SK-N-SH (cell line): ENCODE measurements around the gene CCDC178. TPM values are rescaled to one million over a fixed set of nuclear protein-coding genes. Genes with fewer than 3 reads are reported as not detected.

Source experiments
- CTCF ChIA-PET: fragments of 300-600, 350-600 bp; formaldehyde crosslinking; extraction: SDS; loops from one replicate; lab custom pipeline; 2021; lab: Yijun Ruan, JAX
- POLR2A ChIA-PET: fragments of 350-600 bp; sonication (Branson Sonifier 250); formaldehyde crosslinking; extraction: SDS; loops from one replicate; lab custom pipeline; 2020; ENCODE audit warnings: antibody characterized with exemption, inconsistent platforms; lab: Yijun Ruan, JAX
- DNase-seq: peaks from one replicate; pipeline ENCODE4 v3.0.0; 2012
- H2AFZ ChIP-seq: fragments of 200-600 bp; sonication (generic); 2 replicates; pipeline ENCODE4 v1.8.1; 2016; ENCODE audit warnings: antibody characterized with exemption, mild to moderate bottlenecking, low read depth
- H3F3A ChIP-seq: fragments of 200-600 bp; sonication (generic); replicated peaks from 2 replicates; pipeline ENCODE3; 2016; ENCODE audit warnings: antibody characterized with exemption, mild to moderate bottlenecking; ENCODE audit not compliant: insufficient read depth
- H3K27ac ChIP-seq, 2 experiments: fragments of 200-500 bp in 1 of 2; fragments of 200-600 bp in 1 of 2; sonication (Bioruptor generic) in 1 of 2; sonication (generic), shearing (Covaris generic) in 1 of 2; 2 replicates each; pipeline versions ENCODE4 v1.5.1 to v1.6.1; 2014 to 2016; ENCODE audit warnings: low read depth in 2 of 2, inconsistent platforms in 1 of 2, low read length in 1 of 2, mild to moderate bottlenecking in 1 of 2, mixed read lengths in 1 of 2
- H3K27me3 ChIP-seq: fragments of 200-600 bp; sonication (generic), shearing (Covaris generic); 2 replicates; pipeline ENCODE4 v1.6.1; 2016; ENCODE audit warnings: mixed run types; ENCODE audit not compliant: insufficient read depth
- H3K36me3 ChIP-seq, 2 experiments: fragments of 200-500 bp in 1 of 2; fragments of 200-600 bp in 1 of 2; sonication (Bioruptor generic) in 1 of 2; sonication (generic) in 1 of 2; replicated peaks in 1 of 2; 2 replicates each; pipeline versions ENCODE3 to v1.5.1; 2014 to 2016; ENCODE audit warnings: low read length in 1 of 2, mild to moderate bottlenecking in 1 of 2; ENCODE audit not compliant: insufficient read depth in 2 of 2, control insufficient read depth in 1 of 2
- H3K4me1 ChIP-seq, 2 experiments: fragments of 200-500 bp in 1 of 2; fragments of 200-600 bp in 1 of 2; sonication (Bioruptor generic) in 1 of 2; sonication (generic), shearing (Covaris generic) in 1 of 2; 2 replicates each; pipeline versions ENCODE4 v1.5.1 to v1.6.1; 2014 to 2016; ENCODE audit warnings: low read depth in 1 of 2, low read length in 1 of 2, mixed run types in 1 of 2; ENCODE audit not compliant: insufficient read depth in 2 of 2, control insufficient read depth in 1 of 2
- H3K4me2 ChIP-seq: fragments of 200-600 bp; sonication (generic), shearing (Covaris generic); 2 replicates; pipeline ENCODE4 v1.6.1; 2017; ENCODE audit warnings: mixed run types
- H3K4me3 ChIP-seq, 2 experiments: fragments of 200-500 bp in 1 of 2; fragments of 200-600 bp in 1 of 2; sonication (Bioruptor generic) in 1 of 2; sonication (generic), shearing (Covaris generic) in 1 of 2; 2 replicates each; pipeline versions ENCODE4 v1.5.1 to v1.8.1; 2014 to 2016; ENCODE audit warnings: low read depth in 2 of 2, inconsistent platforms in 1 of 2, low read length in 1 of 2, mild to moderate bottlenecking in 1 of 2, mixed read lengths in 1 of 2, moderate library complexity in 1 of 2
- H3K79me2 ChIP-seq: fragments of 200-600 bp; sonication (generic); 2 replicates; pipeline ENCODE4 v1.8.1; 2017; ENCODE audit warnings: mild to moderate bottlenecking; ENCODE audit not compliant: insufficient read depth
- H3K9ac ChIP-seq: fragments of 200-600 bp; sonication (generic); 2 replicates; pipeline ENCODE4 v1.6.1; 2017; ENCODE audit warnings: mixed run types
- H3K9me2 ChIP-seq: fragments of 200-600 bp; sonication (generic); 2 replicates; pipeline ENCODE4 v1.6.1; 2017; ENCODE audit warnings: mixed run types
- H3K9me3 ChIP-seq: fragments of 200-600 bp; sonication (generic); 2 replicates; pipeline ENCODE4 v1.6.1; 2017; ENCODE audit warnings: mixed run types, mild to moderate bottlenecking, moderate library complexity
- H4K20me1 ChIP-seq: fragments of 200-600 bp; sonication (generic); 2 replicates; pipeline ENCODE4 v1.6.1; 2017; ENCODE audit warnings: mild to moderate bottlenecking, mixed run types; ENCODE audit not compliant: insufficient read depth
- CTCF ChIP-seq: fragments of 200-600 bp; sonication (generic); IDR thresholded peaks from 2 replicates; pipeline ENCODE4 v1.6.1; 2017; ENCODE audit warnings: antibody characterized with exemption, mild to moderate bottlenecking, moderate library complexity
- EP300 ChIP-seq, 2 experiments: IDR thresholded peaks; 2 replicates each; pipeline versions ENCODE4 v1.4.0 to v1.6.1; 2012; ENCODE audit warnings: borderline replicate concordance in 1 of 2, low read depth in 1 of 2, low read length in 1 of 2
- FOSL2 ChIP-seq: IDR thresholded peaks from 2 replicates; pipeline ENCODE4 v1.4.0; 2012; ENCODE audit warnings: low read depth, mild to moderate bottlenecking, moderate library complexity, borderline replicate concordance
- FOXJ3 ChIP-seq: sonication (generic); formaldehyde crosslinking; IDR thresholded peaks from 2 replicates; pipeline ENCODE4 v1.5.1; 2020; ENCODE audit warnings: mild to moderate bottlenecking, missing genetic modification reagents
- GABPA ChIP-seq: IDR thresholded peaks from 2 replicates; pipeline ENCODE4 v1.4.0; 2012; ENCODE audit warnings: low read depth, mild to moderate bottlenecking
- IRF3 ChIP-seq: fragments of 150-350 bp; IDR thresholded peaks from 2 replicates; pipeline ENCODE4 v1.6.1; 2016; ENCODE audit warnings: mild to moderate bottlenecking, low read depth, low read length
- NFIC ChIP-seq: IDR thresholded peaks from 2 replicates; pipeline ENCODE4 v1.4.0; 2012; ENCODE audit warnings: borderline replicate concordance
- RXRA ChIP-seq: IDR thresholded peaks from 2 replicates; pipeline ENCODE4 v1.4.0; 2012; ENCODE audit warnings: low read depth, mild to moderate bottlenecking, borderline replicate concordance
- SMC3 ChIP-seq: IDR thresholded peaks from 2 replicates; pipeline ENCODE4 v1.6.1; 2012; ENCODE audit warnings: low read depth, low read length, improper control_type of control experiment
- TCF12 ChIP-seq: IDR thresholded peaks from 2 replicates; pipeline ENCODE4 v1.4.0; 2012
- WGBS: methylation state at CpG from one replicate; pipeline ENCODE4 v1.1.6; 2017; ENCODE audit warnings: low lambda C conversion rate; 5-methylcytosine and 5-hydroxymethylcytosine counted together
- polyA plus RNA-seq, 3 experiments: library from polyadenylated mRNA; depleted of rRNA; stranded (reverse); fragments of >200 nt; gene quantifications; 2 replicates each; pipeline ENCODE4 v1.2.3, GENCODE V29; 2012
- TF ChIP-seq, protein P1 (sequence below): IDR thresholded peaks from 2 replicates; pipeline ENCODE4 v1.4.0; 2012; ENCODE audit warnings: low read depth, borderline replicate concordance

The CCDC178 gene
- polyA plus RNA-seq, 1 of the 3 experiments (the other 2 are of a cell fraction), result not detected

- CTCF ChIA-PET, result interaction anchor here (1.2 kb wide), 1 partner anchor 16 kb away, joined by 3 read pairs; no protein-coding TSS in a partner anchor
Observed at GRCh38 chr18:33375829-33376228, 64.7 kb downstream of the CCDC178 start.

GRCh38 chr18:33372442-33372841 lies 68.1 kb downstream of the CCDC178 start:
- 25% methylated on average over 3 of the region's 3 CpGs for WGBS
- Histone ChIP-seq H3K36me3 (no peaks in the 10 kb centered on the region), H4K20me1 (no peaks in the 10 kb centered on the region), H3K9ac (no peak overlapping the region), H3K4me3 (no peak overlapping the region), H3K4me2 (no peak overlapping the region), H3F3A (no peaks in the 10 kb centered on the region), H3K4me1 (no peaks in the 10 kb centered on the region; a peak in 1 of 4 replicates), H3K27me3 (no peaks in the 10 kb centered on the region), H3K79me2 (no peaks in the 10 kb centered on the region), H2AFZ (no peak overlapping the region), H3K9me2 (no peaks in the 10 kb centered on the region), H3K9me3 (no peaks in the 10 kb centered on the region), H3K27ac (no peak overlapping the region)
- TF ChIP-seq TCF12 (no peak), SMC3 (no peak), CTCF (no peak), NFIC (no peak), EP300 (IDR thresholded peaks at IDR 0.05; ENCODE audit: borderline replicate concordance in 1 of 2, low read depth in 1 of 2, low read length in 1 of 2) (no peak), IRF3 (no peak)
- TF ChIP-seq, protein P1, sequence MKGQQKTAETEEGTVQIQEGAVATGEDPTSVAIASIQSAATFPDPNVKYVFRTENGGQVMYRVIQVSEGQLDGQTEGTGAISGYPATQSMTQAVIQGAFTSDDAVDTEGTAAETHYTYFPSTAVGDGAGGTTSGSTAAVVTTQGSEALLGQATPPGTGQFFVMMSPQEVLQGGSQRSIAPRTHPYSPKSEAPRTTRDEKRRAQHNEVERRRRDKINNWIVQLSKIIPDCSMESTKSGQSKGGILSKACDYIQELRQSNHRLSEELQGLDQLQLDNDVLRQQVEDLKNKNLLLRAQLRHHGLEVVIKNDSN, result no peak
- no peak for DNase-seq
- ChIA-PET POLR2A (no interaction called here), CTCF (no interaction called here)

More at GRCh38 chr18:33375829-33376228, 64.7 kb downstream of the CCDC178 start:
- Histone ChIP-seq H3K79me2 (no peaks in the 10 kb centered on the region), H2AFZ (no peak overlapping the region), H3K4me3 (no peak overlapping the region), H3K9ac (no peak overlapping the region), H4K20me1 (no peaks in the 10 kb centered on the region), H3K9me2 (no peaks in the 10 kb centered on the region), H3K4me2 (no peak overlapping the region), H3K9me3 (no peaks in the 10 kb centered on the region), H3K27ac (no peak overlapping the region), H3F3A (no peaks in the 10 kb centered on the region), H3K36me3 (no peaks in the 10 kb centered on the region), H3K4me1 (no peaks in the 10 kb centered on the region; a peak in 1 of 4 replicates), H3K27me3 (no peaks in the 10 kb centered on the region)
- DNase-seq, result no peak
- WGBS, result 25% methylated on average over 4 of the region's 4 CpGs
- POLR2A ChIA-PET, result no interaction called here
- no peak for TF ChIP-seq FOSL2
- no peak for TF ChIP-seq GABPA
- TF ChIP-seq SMC3, result no peak
- TF ChIP-seq RXRA, result no peak
- TF ChIP-seq FOXJ3, result no peak
- TF ChIP-seq, protein P1, result no peak
